HCT116 (cell line): ENCODE results near the gene OR2AT4. TPM values are rescaled to one million over a fixed set of nuclear protein-coding genes. Genes with fewer than 3 reads are reported as not detected.

Experiments used
- ATAC-seq: fragments of 200-7000 bp; cut with Tn5 transposase; 2 replicates; pipeline ENCODE4 v1.9.1; 2020; ENCODE audit warnings: mild to moderate bottlenecking, moderate library complexity
- BruUV-seq: library from RNA; stranded (reverse); fragments of 400-500 nt; replicated peaks from 2 replicates; lab custom pipeline; 2021; lab: Mats Ljungman, UMichigan
- CTCF ChIA-PET: fragments of 300-600 bp; sonication (Branson Sonifier 250); formaldehyde crosslinking; loops from one replicate; lab custom pipeline; 2021; ENCODE audit warnings: antibody characterized with exemption; lab: Charles Lee
- POLR2A ChIA-PET: fragments of 300-600, 350-600 bp; sonication (Branson Sonifier 250); formaldehyde crosslinking; loops from one replicate; lab custom pipeline; 2021; ENCODE audit warnings: antibody characterized with exemption; lab: Charles Lee
- RAD21 ChIA-PET, 2 experiments: fragments of 300-600 bp; sonication (Branson Sonifier 250); formaldehyde crosslinking; loops; one replicate each; lab custom pipeline; 2023; ENCODE audit warnings: low total read pairs in 2 of 2; ENCODE audit not compliant: uncharacterized antibody in 2 of 2, unreplicated experiment in 2 of 2, low non-redundant PET in 1 of 2; lab: Charles Lee
- DNase-seq: peaks from one replicate; pipeline ENCODE4 v3.0.0-alpha.2; 2010; ENCODE audit warnings: low read depth, low spot score
- H2AFZ ChIP-seq: fragments of 200-600 bp; shearing (Covaris generic), sonication (generic); 2 replicates; pipeline ENCODE4 v1.6.1; 2017; ENCODE audit warnings: low read depth, mixed run types, mixed read lengths, antibody characterized with exemption, low read length; ENCODE audit not compliant: poor library complexity, severe bottlenecking
- H3K27ac ChIP-seq: 2 replicates; pipeline ENCODE4 v1.5.1; 2012; ENCODE audit warnings: low read depth, low read length
- H3K27me3 ChIP-seq: fragments of 200-600 bp; sonication (generic); 2 replicates; pipeline ENCODE4 v1.6.1; 2016; ENCODE audit warnings: mixed run types, low read length, mixed read lengths; ENCODE audit not compliant: insufficient read depth
- H3K36me3 ChIP-seq, 2 experiments: fragments of 200-500 bp in 1 of 2; fragments of 200-600 bp in 1 of 2; sonication (Bioruptor generic) in 1 of 2; sonication (generic) in 1 of 2; 2 replicates each; pipeline versions ENCODE4 v1.5.1 to v1.6.1; 2014 to 2016; ENCODE audit warnings: low read length in 2 of 2, inconsistent platforms in 1 of 2, mixed read lengths in 1 of 2, mixed run types in 1 of 2; ENCODE audit not compliant: insufficient read depth in 2 of 2, control insufficient read depth in 1 of 2
- H3K4me1 ChIP-seq, 2 experiments: fragments of 200-600 bp in 1 of 2; sonication (generic) in 1 of 2; 2 replicates each; pipeline versions ENCODE4 v1.5.1 to v1.6.1; 2012 to 2017; ENCODE audit warnings: low read length in 2 of 2, inconsistent platforms in 1 of 2, mild to moderate bottlenecking in 1 of 2, mixed read lengths in 1 of 2, mixed run types in 1 of 2, moderate library complexity in 1 of 2; ENCODE audit not compliant: insufficient read depth in 2 of 2, control insufficient read depth in 1 of 2
- H3K4me2 ChIP-seq: fragments of 200-600 bp; sonication (generic); 2 replicates; pipeline ENCODE4 v1.6.1; 2017; ENCODE audit warnings: mixed run types, low read length, mixed read lengths
- H3K4me3 ChIP-seq, 2 experiments: fragments of 200-600 bp in 1 of 2; sonication (generic) in 1 of 2; replicated peaks in 1 of 2; 2 replicates each; pipeline ENCODE4 v1.5.1; 2011 to 2016; ENCODE audit warnings: low read length in 2 of 2, control low read depth in 1 of 2, low read depth in 1 of 2, mild to moderate bottlenecking in 1 of 2, mixed read lengths in 1 of 2, mixed run types in 1 of 2
- H3K79me2 ChIP-seq: fragments of 200-600 bp; sonication (generic); 2 replicates; pipeline ENCODE4 v1.6.1; 2017; ENCODE audit warnings: mild to moderate bottlenecking, mixed run types, low read length, moderate library complexity, mixed read lengths; ENCODE audit not compliant: insufficient read depth
- H3K9ac ChIP-seq: fragments of 200-600 bp; sonication (generic); 2 replicates; pipeline ENCODE4 v1.6.1; 2016; ENCODE audit warnings: low read length, mixed read lengths
- H3K9me2 ChIP-seq: fragments of 200-600 bp; sonication (generic), shearing (Covaris generic); 2 replicates; pipeline ENCODE4 v1.6.1; 2017; ENCODE audit warnings: mixed run types, mild to moderate bottlenecking, moderate library complexity; ENCODE audit not compliant: insufficient read depth
- H3K9me3 ChIP-seq, 2 experiments: fragments of 200-500 bp in 1 of 2; fragments of 200-600 bp in 1 of 2; sonication (Bioruptor generic) in 1 of 2; sonication (generic) in 1 of 2; 2 replicates each; pipeline ENCODE4 v1.6.1; 2014 to 2017; ENCODE audit warnings: low read length in 2 of 2, mixed read lengths in 2 of 2, inconsistent platforms in 1 of 2, low read depth in 1 of 2, mild to moderate bottlenecking in 1 of 2, mixed run types in 1 of 2, moderate library complexity in 1 of 2; ENCODE audit not compliant: control insufficient read depth in 1 of 2, insufficient read depth in 1 of 2
- H4K20me1 ChIP-seq: fragments of 200-600 bp; sonication (generic), shearing (Covaris generic); 2 replicates; pipeline ENCODE4 v1.6.1; 2017; ENCODE audit warnings: mixed run types, mild to moderate bottlenecking, moderate library complexity; ENCODE audit not compliant: insufficient read depth
- RAD21 ChIP-seq: IDR thresholded peaks from 2 replicates; pipeline ENCODE4 v1.6.1; 2012; ENCODE audit warnings: low read depth, mild to moderate bottlenecking
- SP1 ChIP-seq: IDR thresholded peaks from 2 replicates; pipeline ENCODE4 v1.6.1; 2012; ENCODE audit warnings: low read depth
- intact Hi-C: fragments of 100-400 bp; cut with micrococcal nuclease; formaldehyde crosslinking; loops from 2 replicates; pipeline ENCODE4 v1.10.0; 2022
- total RNA-seq: library from RNA; stranded (reverse); gene quantifications from one replicate; pipeline ENCODE4 v1.2.1, GENCODE V29; 2021; ENCODE audit not compliant: unreplicated experiment
- TF ChIP-seq, protein P1 (sequence below), 3 experiments: fragments of 200-600 bp in 1 of 3; sonication (generic) in 1 of 3; IDR thresholded peaks in 2 of 3; conservative IDR thresholded peaks in 1 of 3; 2 replicates each; pipeline ENCODE4 v1.5.1; 2012 to 2017; ENCODE audit warnings: low read depth in 2 of 3, low read length in 2 of 3, antibody characterized with exemption in 1 of 3, borderline replicate concordance in 1 of 3, control low read depth in 1 of 3, mild to moderate bottlenecking in 1 of 3, mixed read lengths in 1 of 3, mixed run types in 1 of 3, moderate library complexity in 1 of 3; ENCODE audit not compliant: insufficient read depth in 1 of 3

OR2AT4 gene
- total RNA-seq, 1 experiment from 2014 or later = not detected

DNA sequence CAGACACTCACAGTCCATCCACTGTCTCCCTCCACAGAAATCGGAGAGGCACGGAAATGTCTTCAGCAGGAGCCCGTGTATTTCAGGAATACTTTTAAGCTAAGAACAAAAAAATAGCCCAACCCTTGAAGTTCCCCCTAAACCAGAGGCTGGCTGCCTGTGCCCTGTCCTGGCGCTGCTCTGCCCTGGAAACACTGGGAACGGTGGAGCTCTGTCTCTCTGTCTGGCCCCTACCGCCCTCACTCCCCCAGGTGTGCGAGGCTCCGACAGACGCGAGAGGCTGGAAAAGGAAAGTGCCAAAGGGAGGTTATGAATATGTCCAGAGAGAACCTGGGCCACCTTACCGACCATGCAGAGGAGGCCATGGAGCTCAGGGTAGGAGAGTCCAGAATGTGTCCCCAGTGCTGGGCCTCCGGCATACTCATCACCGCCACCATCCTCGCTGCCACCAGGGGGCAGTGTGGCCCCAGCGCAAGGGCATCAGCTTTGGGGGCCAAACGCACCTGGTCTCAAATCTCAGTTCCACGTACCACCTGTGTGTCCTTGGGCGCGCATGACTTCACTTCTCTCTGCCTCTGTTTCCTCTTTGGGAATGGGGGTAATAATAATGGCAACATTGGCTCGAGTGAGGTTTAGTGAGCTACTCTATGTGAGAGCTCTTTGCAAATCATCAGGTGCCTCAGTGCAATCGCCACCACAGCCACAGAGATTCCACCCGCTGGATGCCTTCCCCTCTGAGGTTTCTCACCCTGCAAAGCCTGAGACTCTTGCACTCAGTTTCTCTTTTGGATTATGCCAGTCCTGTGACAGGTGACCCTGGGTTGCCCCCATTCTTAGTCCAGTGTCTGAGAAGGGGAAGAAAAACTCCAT is 43.8 kb upstream of the OR2AT4 start:
- intact Hi-C loops = loop anchor here (1.0 to 2.0 kb wide), 3 partner anchors 100 to 211 kb away; partner anchors contain the start of gene TPBGL
- peak; percentile 79 for ATAC-seq
- RAD21 ChIA-PET = interaction anchor here (0.6 to 2.2 kb wide), 13 partner anchors 64 to 211 kb away, joined by 3 to 21 read pairs (median 4); no protein-coding TSS in a partner anchor

More for the DNA sequence above, 43.8 kb upstream of the OR2AT4 start:
- H3K27ac ChIP-seq = no peak overlapping the region
- TF ChIP-seq RAD21 (peak; percentile 91), SP1 (no peak)
- TF ChIP-seq, protein P1, sequence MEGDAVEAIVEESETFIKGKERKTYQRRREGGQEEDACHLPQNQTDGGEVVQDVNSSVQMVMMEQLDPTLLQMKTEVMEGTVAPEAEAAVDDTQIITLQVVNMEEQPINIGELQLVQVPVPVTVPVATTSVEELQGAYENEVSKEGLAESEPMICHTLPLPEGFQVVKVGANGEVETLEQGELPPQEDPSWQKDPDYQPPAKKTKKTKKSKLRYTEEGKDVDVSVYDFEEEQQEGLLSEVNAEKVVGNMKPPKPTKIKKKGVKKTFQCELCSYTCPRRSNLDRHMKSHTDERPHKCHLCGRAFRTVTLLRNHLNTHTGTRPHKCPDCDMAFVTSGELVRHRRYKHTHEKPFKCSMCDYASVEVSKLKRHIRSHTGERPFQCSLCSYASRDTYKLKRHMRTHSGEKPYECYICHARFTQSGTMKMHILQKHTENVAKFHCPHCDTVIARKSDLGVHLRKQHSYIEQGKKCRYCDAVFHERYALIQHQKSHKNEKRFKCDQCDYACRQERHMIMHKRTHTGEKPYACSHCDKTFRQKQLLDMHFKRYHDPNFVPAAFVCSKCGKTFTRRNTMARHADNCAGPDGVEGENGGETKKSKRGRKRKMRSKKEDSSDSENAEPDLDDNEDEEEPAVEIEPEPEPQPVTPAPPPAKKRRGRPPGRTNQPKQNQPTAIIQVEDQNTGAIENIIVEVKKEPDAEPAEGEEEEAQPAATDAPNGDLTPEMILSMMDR (IDR thresholded peaks at IDR 0.05 in 2 of 3, conservative IDR thresholded peaks at IDR 0.05 in 1 of 3; ENCODE audit: borderline replicate concordance in 1 of 3, insufficient read depth in 1 of 3, low read depth in 2 of 3, low read length in 2 of 3) = peak; percentile 96 to 98 (median 98)
- TF ChIP-seq, all 23 proteins: peak for 2
- Histone ChIP-seq H3K27me3 (no peaks in the 10 kb centered on the region), H2AFZ (peak overlapping the region; percentile 75), H3K79me2 (no peaks in the 10 kb centered on the region), H3K9ac (no peak overlapping the region), H3K4me1 (peaks cover 10 to 28% of the 10 kb centered on the region in 2 experiments), H3K9me3 (no peaks in the 10 kb centered on the region), H3K36me3 (no peaks in the 10 kb centered on the region), H3K4me3 (no peak overlapping the region), H4K20me1 (no peaks in the 10 kb centered on the region), H3K9me2 (no peaks in the 10 kb centered on the region), H3K4me2 (peak overlapping the region; percentile 27)
- POLR2A ChIA-PET = interaction anchor here (1.0 to 1.5 kb wide), 3 partner anchors 14 to 108 kb away, joined by 3 to 8 read pairs (median 5); no protein-coding TSS in a partner anchor
- CTCF ChIA-PET = interaction anchor here (0.6 to 9.1 kb wide), 36 partner anchors 10 to 248 kb away, joined by 3 to 255 read pairs (median 4); partner anchors contain the start of genes NEU3, SLCO2B1 and TPBGL
- no TSS peak for BruUV-seq
- DNase-seq = peak; percentile 34
